ENCODE measurements around the gene RNF207.

DNA sequence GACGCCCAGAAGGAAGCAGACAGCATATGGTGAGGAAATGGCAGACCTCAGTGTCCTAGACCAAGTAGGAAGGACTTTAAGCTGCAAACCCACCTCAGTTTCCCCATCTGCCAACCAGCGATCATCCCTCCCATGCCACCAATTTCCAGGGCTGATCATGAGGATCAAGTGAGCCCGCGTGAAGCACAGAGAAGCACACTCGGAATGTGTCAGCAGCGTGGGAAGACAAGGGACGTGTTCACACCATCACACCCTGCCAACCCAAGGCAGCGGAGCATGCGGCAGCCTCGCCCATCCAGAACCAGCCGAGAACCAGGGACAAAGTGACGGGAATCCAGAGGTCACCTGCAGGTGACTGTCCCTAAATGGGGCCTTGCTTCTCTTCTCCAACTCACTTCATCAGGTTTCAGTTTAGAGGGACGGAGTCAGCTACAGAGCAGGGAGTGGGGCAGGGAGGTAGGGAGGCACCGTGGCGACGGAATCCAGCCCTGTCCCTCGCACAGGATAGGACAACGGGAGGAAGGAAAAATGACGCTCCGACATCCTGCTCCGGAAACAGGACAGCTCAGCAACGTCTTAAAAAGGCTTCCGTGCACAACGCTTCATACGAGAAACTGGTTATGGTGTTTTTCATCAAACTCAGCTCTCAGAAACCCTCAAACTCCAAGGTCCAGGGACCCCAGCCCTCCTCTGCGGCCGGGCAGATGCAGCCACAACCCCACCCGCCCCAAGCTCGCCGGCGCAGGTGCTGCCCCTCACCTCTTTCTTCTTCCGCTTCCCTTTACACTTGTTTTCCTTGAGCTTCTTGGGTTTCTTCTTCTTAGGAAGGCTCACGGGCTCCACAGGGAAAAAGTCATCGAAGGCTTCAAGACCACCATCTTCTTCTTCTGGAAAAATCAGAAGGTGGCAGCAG, 38.3 kb upstream of the RNF207 start:
- TF ChIP-seq, protein P1, sequence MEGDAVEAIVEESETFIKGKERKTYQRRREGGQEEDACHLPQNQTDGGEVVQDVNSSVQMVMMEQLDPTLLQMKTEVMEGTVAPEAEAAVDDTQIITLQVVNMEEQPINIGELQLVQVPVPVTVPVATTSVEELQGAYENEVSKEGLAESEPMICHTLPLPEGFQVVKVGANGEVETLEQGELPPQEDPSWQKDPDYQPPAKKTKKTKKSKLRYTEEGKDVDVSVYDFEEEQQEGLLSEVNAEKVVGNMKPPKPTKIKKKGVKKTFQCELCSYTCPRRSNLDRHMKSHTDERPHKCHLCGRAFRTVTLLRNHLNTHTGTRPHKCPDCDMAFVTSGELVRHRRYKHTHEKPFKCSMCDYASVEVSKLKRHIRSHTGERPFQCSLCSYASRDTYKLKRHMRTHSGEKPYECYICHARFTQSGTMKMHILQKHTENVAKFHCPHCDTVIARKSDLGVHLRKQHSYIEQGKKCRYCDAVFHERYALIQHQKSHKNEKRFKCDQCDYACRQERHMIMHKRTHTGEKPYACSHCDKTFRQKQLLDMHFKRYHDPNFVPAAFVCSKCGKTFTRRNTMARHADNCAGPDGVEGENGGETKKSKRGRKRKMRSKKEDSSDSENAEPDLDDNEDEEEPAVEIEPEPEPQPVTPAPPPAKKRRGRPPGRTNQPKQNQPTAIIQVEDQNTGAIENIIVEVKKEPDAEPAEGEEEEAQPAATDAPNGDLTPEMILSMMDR (IDR thresholded peaks at IDR 0.05; ENCODE audit: insufficient read depth, low read length), result no peak
- no peak for TF ChIP-seq REST (IDR thresholded peaks at IDR 0.05; ENCODE audit: insufficient replicate concordance, low read depth)
